ENCODE results near the gene MDN1.

Gene MDN1

DNA sequence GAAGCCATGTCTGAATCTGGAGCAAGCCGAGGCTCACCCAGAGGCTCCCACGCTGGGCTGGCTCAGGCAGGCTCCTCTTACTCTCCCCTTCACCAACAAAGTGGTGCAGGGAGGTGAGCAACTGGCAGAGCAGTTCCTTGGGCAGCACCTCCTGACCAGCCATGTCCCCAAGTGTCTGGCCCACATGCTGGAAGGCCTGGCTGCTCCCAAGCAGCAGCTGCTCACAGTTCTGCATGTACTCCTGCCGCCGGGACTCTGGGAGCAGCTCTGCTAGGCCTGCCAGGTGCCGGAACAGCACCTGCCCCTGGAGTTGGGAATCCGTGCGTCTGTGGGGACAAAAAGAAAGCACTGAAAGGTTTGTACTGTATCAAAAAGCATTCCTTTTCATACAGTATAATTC lies 123.9 kb downstream of the MDN1 start:
- H3K4me3 ChIP-seq (ENCODE audit: low read depth, low read length) = no peak overlapping the region
- TF ChIP-seq, protein P1, sequence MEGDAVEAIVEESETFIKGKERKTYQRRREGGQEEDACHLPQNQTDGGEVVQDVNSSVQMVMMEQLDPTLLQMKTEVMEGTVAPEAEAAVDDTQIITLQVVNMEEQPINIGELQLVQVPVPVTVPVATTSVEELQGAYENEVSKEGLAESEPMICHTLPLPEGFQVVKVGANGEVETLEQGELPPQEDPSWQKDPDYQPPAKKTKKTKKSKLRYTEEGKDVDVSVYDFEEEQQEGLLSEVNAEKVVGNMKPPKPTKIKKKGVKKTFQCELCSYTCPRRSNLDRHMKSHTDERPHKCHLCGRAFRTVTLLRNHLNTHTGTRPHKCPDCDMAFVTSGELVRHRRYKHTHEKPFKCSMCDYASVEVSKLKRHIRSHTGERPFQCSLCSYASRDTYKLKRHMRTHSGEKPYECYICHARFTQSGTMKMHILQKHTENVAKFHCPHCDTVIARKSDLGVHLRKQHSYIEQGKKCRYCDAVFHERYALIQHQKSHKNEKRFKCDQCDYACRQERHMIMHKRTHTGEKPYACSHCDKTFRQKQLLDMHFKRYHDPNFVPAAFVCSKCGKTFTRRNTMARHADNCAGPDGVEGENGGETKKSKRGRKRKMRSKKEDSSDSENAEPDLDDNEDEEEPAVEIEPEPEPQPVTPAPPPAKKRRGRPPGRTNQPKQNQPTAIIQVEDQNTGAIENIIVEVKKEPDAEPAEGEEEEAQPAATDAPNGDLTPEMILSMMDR (IDR thresholded peaks at IDR 0.05; ENCODE audit: borderline replicate concordance, insufficient read depth, low read depth, low read length) = no peak

DNA sequence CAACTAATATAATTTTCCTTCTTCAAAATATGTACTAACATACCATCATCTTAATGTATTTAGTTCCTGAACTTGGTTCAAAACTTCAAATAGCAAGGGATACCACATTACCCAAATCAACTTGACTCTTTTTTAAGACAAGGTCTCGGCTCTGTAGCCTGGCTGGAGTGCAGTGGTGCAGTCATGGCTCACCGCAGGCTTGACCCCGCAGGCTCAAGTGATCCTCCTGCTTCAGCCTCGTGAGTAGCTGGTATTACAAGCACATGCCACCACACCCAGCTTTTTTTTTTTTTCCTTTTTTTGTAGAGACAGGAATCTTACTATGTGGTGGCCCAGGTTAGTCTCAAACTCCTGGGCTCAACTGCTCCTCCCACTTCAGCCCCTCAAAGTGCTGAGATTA lies 125.2 kb downstream of the MDN1 start:
- no peak overlapping the region for H3K4me3 ChIP-seq (ENCODE audit: low read depth, low read length)

DNA sequence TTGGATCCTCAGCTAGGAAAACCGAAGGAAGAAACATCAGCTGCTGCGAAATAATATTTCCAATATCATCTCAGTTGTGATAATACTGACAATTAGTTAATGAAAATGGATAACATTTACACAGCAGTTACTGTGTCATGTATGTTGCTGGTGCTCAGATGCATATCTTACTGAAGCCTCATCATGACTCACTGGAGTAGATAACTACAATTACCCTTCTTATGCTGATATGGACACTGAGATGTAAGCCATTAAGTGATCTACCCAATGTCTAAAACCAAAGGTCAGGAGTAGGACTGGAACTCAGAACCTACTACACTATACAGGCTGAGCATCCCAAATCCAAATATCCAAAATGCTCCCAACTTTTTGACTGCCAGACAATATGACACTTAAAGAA lies 126.4 kb downstream of the MDN1 start:
- no peak overlapping the region for H3K4me3 ChIP-seq (ENCODE audit: low read depth, low read length)
- TF ChIP-seq, protein P1 (IDR thresholded peaks at IDR 0.05; ENCODE audit: borderline replicate concordance, insufficient read depth, low read depth, low read length) = no peak

More for the DNA sequence above, 125.2 kb downstream of the MDN1 start:
- TF ChIP-seq, protein P1 (IDR thresholded peaks at IDR 0.05; ENCODE audit: borderline replicate concordance, insufficient read depth, low read depth, low read length) = no peak

DNA sequence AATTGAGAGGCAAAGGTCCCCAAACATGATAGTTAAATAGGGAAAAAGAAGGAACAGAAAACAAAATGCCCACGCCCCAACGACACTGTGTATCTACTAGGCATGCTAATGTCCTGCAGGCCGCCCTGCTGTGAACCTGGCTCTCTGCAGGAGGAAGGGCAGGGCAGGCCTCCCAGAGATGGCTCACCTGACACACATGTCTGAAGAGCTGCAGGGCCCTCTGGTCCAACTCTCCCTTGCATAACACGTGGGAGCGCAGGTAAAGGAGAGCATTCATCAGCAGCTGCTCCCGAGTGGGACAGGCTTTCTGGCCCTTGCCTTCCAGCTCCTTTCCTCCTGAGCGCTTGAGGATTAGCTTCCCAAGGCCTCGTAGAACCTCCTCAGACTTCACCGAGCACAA lies 127.3 kb downstream of the MDN1 start:
- no peak overlapping the region for H3K4me3 ChIP-seq (ENCODE audit: low read depth, low read length)

DNA sequence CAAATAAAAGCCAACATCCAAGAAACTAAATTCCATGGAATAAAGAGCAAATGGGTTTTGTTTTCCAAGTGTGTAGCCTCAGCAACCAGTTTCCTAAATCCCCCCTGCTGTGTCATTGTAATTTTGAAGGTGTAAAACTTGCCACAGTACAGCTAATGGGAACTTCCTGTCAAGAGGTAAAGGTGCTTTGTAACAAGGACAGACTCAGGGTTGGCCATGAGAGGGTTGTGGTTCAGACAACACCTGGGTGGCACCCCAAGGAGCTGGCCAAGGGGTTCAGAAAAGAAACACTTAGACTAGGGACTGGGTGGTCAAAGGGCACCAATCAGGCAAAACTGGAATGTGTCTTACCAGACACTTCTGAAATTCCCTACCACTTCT lies 128.7 kb downstream of the MDN1 start:
- H3K4me3 ChIP-seq (ENCODE audit: low read depth, low read length) = no peak overlapping the region
- TF ChIP-seq, protein P1 (IDR thresholded peaks at IDR 0.05; ENCODE audit: borderline replicate concordance, insufficient read depth, low read depth, low read length) = no peak

More for the DNA sequence above, 127.3 kb downstream of the MDN1 start:
- TF ChIP-seq, protein P1 (IDR thresholded peaks at IDR 0.05; ENCODE audit: borderline replicate concordance, insufficient read depth, low read depth, low read length) = no peak

DNA sequence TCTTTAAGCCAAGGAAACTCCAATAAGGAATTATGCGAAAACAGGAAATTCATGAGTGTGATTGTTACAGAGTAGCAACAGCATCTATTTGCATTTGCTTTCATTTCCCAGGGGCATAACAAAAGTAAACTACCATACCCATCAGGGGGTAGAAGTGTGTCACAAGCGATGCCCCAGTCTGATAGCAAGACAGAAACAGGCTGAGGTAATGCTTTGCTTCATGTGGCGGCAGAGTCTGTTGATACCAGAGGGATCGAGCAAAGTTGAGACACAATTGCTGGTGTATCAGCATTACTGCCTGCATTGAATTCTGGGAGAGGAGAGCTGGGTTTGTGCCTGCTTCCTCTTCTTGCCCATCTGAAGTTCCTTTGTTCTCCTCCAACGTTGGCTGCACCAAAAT lies 129.9 kb downstream of the MDN1 start:
- no peak overlapping the region for H3K4me3 ChIP-seq (ENCODE audit: low read depth, low read length)
- TF ChIP-seq, protein P1 (IDR thresholded peaks at IDR 0.05; ENCODE audit: borderline replicate concordance, insufficient read depth, low read depth, low read length) = no peak

DNA sequence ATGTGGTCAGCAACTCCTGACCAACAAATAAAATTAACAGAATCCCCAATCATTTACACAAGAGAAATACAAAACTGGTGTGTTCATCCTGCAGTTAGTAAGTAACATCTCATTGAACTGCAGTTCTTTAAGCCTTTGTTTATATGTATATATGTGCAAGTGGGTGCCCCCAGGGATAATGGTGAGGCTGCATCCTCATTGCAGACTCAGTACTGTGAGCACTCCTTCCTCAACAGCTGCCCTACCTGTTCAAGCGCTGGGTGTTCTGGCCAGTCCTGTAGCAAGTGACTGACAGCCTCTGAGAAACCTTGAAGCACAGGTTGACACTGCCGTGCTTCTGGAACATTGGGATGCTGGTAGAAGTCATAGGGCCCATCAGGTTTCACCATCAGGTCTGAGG lies 131.3 kb downstream of the MDN1 start:
- no peak overlapping the region for H3K4me3 ChIP-seq (ENCODE audit: low read depth, low read length)
- TF ChIP-seq, protein P1 (IDR thresholded peaks at IDR 0.05; ENCODE audit: borderline replicate concordance, insufficient read depth, low read depth, low read length) = no peak
